Activated CD8-positive, alpha-beta memory T cell treated with anti-CD3 and anti-CD28 coated beads, Interleukin-2, amount 50 U/mL, for 24 hours (primary cell): ENCODE measurements around the gene PTPRM.

Source experiments
- DNase-seq: peaks from one replicate; pipeline ENCODE4 v3.0.0-alpha.2; 2020; ENCODE audit errors: extremely low read depth

PTPRM gene

DNA sequence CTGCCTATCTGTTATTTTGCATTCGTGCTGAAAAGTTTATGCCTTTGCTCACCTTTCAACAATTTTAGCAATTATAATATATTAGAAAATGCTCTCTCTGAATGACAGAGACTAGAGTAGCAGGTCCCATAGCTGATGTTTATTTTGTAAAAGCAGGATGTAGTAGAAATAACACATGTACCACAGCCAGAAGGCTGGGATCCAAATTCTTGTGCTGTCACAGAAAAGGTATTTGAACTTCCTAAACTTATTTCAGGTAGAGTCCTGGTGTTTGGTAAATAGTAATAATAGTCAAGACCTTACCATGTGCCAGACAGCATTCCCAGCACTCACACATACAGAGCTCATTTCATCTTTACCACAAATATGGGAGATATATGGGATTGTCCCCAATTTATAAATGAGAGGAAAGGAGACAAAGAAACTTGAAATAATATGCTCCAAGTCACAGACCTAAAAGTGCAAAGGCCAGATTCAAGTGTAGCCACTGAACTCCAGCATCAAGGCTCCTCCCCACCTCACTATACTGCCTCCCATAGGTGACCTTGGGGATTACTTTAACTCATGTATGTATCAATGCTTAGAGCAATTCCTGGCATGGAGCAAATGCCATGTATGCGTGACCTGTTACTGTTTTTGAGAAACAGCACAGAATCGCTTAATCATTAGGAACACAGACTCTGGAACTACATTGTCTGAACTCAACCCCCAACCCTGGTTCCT, 757.4 kb downstream of the PTPRM start:
- no peak for DNase-seq

DNA sequence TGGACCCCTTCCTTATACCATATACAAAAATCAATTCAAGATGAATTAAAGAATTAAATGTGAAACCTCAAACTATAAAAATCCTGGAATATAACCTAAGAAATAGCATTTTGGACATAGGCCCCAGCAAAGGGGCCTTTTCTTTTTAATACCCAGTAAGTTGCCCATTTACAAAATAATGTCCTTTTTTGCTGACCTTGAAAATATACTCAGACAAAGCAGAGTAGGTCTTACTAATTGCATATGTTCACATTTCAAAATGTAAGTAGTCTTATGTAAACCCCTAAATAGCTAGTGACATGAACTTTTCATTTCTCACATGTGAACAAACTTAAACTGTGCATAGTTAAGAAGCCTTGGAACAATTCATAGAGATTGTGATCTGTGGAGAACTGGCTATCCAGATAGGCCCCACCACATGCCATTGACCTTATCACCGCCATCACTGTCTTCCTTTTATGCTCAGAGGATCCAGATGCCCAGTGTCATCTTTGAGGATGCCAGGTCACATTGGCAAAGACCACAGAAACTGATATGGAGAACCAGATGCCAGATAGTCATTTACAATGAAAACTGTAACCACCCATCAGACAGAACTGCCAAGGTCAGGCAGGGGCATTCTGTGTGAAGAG, 759.8 kb downstream of the PTPRM start:
- no peak for DNase-seq

- no peak for DNase-seq
These were observed 761.0 kb downstream of the PTPRM start for GRCh38 chr18:8328126-8328525.

DNA sequence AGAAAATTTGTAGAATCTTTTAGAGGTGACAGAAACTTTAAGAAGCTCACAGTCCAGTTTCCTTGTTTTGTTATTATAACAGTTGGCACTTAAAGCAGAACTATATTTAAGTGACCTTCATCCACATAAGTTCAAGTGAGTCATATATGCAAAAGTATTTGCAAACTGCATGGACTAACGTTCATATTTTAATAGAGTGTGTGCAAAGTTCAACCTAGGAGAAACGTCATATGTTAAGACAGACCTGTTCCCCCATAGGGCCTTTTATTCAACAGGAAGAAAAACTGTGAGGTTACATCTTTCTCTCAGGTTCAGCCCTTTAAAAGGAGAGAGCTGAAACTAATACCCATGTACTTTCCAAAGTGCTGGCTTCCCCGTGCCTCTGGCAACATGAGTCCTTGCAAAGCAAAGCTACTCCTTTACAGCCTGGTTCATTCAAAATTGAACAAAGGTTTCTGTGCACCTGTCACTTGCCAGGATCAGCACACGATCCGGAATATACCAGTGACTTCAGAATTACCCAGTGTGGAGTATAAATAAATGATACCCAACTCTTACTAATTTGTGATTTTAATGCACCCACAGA, 762.2 kb downstream of the PTPRM start:
- DNase-seq, result no peak

- no peak for DNase-seq
These were observed 763.5 kb downstream of the PTPRM start for GRCh38 chr18:8330575-8330974.

DNA sequence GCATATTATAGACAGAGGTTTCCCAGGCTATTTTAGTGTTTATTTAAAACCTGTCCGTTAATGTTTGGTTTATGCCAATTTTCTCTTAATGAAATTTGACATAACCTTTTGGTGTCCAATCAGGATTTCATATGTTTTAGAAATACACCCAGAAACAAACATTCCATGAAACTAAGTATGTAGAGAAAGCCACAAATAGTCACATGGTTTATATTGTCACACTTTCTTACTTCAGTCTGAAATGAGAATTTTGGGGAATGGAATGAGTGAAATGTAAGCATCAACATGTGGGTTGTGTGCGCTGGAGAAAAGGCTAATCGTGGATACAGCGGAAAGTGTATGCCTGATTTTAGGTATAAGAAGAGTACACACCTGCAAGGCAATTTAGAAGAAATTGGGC, 765.2 kb downstream of the PTPRM start:
- DNase-seq, result no peak

- no peak for DNase-seq
These were observed 766.8 kb downstream of the PTPRM start for GRCh38 chr18:8333961-8334360.

DNA sequence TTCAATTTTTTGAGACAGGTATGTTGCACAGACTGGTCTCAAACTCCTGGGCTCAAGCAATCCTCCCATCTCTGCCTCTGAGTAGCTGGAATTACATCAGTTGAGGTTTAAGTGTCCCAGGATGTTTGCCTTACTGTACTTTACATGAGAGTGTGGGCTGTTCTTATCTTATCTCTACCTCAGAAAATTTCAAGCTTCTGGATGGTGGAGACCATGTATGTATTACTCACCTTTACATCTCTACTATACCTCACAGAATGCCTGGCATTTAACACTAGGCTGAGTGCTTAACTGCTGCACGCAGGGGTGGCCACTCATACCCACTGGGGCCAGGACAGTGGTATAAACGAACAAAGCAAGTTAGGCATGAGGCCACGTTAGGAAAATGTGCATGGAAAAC, 770.1 kb downstream of the PTPRM start:
- DNase-seq, result no peak

DNA sequence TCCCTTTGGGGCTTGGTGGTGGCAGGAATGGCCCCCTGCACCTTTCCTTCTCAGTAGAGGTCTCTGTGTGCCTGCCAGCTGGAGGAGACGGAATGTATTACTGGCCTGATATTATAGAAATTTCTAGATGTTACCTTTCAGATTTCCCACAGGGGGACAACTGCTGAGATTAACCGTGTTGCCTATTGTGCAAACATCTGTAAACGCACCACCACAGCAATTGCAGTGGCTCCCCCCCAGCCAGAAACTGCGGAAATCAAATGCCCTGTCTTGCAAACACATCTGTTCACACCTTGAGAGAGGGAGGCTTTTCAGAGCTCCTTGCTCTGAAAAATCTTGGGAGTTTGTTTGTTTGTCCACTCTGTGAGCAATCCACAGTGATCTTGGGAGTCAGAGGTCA, 772.1 kb downstream of the PTPRM start:
- DNase-seq, result no peak

DNA sequence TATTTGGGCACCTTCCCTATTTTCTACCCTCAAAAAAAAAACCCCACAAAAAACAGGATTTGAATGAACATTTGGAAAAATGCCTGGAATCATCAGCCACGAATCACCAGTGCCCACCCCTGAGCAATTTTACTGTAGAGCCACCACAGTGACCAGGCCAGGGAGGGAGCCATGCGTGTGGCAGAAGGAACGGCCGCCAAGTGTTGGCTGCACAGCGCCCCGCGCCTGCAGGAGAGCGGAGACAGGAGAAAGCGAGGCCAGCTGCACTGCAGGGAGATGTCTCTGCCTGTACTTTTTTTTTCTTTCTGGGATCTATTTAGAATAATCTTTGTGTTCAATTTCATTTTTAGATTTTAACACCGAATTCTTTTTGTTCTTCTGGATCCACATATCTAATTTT, 772.8 kb downstream of the PTPRM start:
- DNase-seq, result no peak

DNA sequence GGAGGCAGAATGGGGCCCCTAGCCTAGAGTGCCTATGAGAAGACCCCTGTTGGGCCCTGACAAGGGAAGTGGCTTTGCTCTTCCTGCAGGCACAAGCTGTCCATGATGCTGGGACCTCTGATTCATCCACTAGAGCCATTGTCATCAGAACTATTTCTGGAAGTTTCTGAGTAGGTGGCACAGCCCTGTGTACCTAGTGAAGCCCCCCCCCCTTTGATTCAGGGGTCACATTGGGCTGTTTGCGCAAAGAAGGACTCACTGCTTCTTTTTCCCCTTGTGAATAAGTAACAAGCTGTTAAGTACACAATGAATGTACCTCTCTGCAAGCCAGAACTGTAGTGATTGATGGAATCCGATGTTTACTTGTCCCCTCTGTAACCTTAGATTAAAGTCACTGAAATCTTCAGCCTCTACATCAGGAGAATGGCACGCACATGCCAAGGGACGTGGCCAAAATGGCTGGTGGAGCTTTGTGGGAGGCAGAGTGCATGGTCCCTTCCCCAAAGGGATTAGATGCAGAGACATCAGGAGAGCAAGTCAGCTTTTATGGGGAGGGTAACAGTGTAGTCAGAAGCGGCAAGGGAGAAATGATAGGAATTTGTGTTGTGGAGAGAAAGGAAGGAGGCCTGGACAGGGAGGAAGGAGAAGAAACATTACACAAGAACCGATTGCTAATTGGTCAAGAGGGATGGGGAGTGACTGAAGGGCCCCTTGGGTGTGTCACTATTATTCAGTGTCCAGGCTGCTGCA, 774.5 kb downstream of the PTPRM start:
- no peak for DNase-seq

GRCh38 chr18:8348051-8348720, 781.1 kb downstream of the PTPRM start:
- no peak for DNase-seq

DNA sequence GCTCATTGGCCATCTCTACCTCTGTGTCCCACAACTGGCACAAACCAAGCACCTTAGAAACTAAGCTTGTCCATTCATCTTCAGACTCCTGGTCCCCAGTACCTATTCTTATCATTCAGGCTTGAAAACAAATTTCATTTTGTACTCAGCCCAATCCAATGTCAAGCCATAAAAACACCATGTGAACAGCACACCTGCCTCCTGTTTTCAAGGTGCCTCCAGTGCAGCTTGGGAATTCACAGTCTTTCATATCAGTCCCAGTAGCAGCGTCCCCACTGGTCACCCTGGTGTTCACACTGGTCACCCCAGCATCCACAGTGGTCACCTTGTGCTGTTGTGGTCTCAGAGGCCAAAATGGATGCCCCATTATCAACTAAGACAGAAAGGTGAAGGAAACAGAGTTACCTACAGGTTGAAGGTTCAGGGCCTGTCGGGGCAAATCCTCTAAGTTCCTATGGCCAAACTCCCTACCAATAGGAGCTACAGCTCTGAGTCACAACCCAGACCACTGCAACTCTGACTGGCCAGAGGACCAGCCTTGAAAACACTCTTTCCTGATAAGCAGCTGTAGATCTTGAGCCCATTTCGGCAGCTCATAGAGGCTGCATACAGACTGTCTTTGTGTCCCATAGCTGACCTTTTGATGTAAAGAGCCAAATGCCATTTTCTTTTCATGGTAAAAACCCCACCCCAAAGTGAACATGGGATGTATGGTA, 782.6 kb downstream of the PTPRM start:
- DNase-seq, result no peak

- no peak for DNase-seq
These were observed 783.5 kb downstream of the PTPRM start for GRCh38 chr18:8350628-8351027.

DNA sequence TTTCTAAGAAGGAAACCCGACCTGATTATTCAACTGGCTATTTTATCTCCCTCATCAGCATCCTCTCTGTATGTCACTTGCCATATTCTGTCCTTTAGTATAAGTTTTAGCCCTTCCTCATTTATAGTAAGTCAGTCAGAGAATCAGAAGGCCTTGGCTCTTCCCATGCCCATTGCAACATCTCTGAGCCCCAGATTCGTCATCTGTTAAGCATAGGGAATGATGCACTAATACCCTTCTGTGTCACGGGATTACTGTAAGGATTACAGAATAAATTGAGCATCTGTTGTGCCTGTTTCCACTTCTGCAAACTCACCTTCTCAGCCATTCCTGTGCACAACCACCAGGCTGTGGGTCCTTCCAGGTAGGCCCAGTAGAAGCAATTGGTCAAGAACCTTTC, 784.0 kb downstream of the PTPRM start:
- no peak for DNase-seq

- no peak for DNase-seq
These were observed 787.2 kb downstream of the PTPRM start for GRCh38 chr18:8354304-8354703.

DNA sequence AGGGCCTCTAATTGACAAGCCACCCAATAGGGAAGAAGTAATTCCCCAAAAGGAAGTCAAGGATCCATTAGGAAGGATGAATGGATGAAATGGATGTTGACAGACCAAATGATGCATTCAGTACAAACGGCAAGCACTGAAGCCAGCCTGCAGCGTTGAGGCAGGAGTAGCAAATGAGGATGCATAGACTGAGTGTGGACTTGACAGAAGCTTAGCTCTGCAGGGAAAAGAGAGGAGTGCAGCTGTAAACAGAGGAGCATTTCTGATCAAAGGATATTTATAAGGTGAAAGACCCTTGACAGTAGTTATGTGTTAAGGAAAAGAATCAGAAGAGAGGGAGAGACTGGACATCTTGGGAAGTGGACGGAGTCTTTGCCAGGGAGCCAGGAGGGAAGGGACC, 788.9 kb downstream of the PTPRM start:
- DNase-seq, result no peak

- no peak for DNase-seq
These were observed 790.2 kb downstream of the PTPRM start for GRCh38 chr18:8357320-8357719.

- DNase-seq, result no peak
These were observed 791.1 kb downstream of the PTPRM start for GRCh38 chr18:8358033-8358765.

- no peak for DNase-seq
These were observed 792.0 kb downstream of the PTPRM start for GRCh38 chr18:8359076-8359475.

- no peak for DNase-seq
These were observed 792.4 kb downstream of the PTPRM start for GRCh38 chr18:8359481-8359880.
